ENCODE data around the gene LYPD3.
"Not testable (repeated sequence)": the region's sequence is repeated elsewhere in the genome, so short reads cannot be mapped to it uniquely, and the experiment has no call there.

Gene LYPD3

GRCh38 chr19:43460362-43461016 is 4.9 kb downstream of the LYPD3 start:
- DNase-seq = no peak

- peak; percentile 24 for DNase-seq
Observed at GRCh38 chr19:43457809-43458208, 7.6 kb downstream of the LYPD3 start.

- no peak for DNase-seq
Observed at GRCh38 chr19:43455321-43456113, 9.9 kb downstream of the LYPD3 start.

- DNase-seq = no peak
Observed at GRCh38 chr19:43454031-43454430, 11.4 kb downstream of the LYPD3 start.

GRCh38 chr19:43452582-43452981 is 12.8 kb downstream of the LYPD3 start:
- DNase-seq = no peak

GRCh38 chr19:43450545-43450997 is 14.8 kb downstream of the LYPD3 start:
- peak; percentile 49 for DNase-seq

GRCh38 chr19:43447655-43448054 is 17.8 kb downstream of the LYPD3 start:
- no peak for DNase-seq

- peak; percentile 37 for DNase-seq
Observed at GRCh38 chr19:43446746-43447489, 18.5 kb downstream of the LYPD3 start.

GRCh38 chr19:43445426-43445825 is 20.0 kb downstream of the LYPD3 start:
- DNase-seq = no peak

GRCh38 chr19:43444531-43445287 is 20.7 kb downstream of the LYPD3 start:
- no peak for DNase-seq

- DNase-seq = not testable (repeated sequence)
Observed at GRCh38 chr19:43444091-43444490, 21.3 kb downstream of the LYPD3 start.

GRCh38 chr19:43441716-43442115 is 23.7 kb downstream of the LYPD3 start:
- no peak for DNase-seq

- no peak for DNase-seq
Observed at GRCh38 chr19:43439709-43440063, 25.7 kb downstream of the LYPD3 start.

- DNase-seq = peak; percentile 43
Observed at GRCh38 chr19:43439032-43439708, 26.2 kb downstream of the LYPD3 start.

GRCh38 chr19:43438291-43439031 is 26.9 kb downstream of the LYPD3 start:
- DNase-seq = peak; percentile 46

- DNase-seq = no peak
Observed at GRCh38 chr19:43437712-43438111, 27.7 kb downstream of the LYPD3 start.

GRCh38 chr19:43437284-43437683 is 28.1 kb downstream of the LYPD3 start:
- not testable (repeated sequence) for DNase-seq

- DNase-seq = no peak
Observed at GRCh38 chr19:43435775-43436174, 29.6 kb downstream of the LYPD3 start.

- DNase-seq = no peak
Observed at GRCh38 chr19:43433689-43434088, 31.7 kb downstream of the LYPD3 start.

- no peak for DNase-seq
Observed at GRCh38 chr19:43433358-43433673, 32.1 kb downstream of the LYPD3 start.

- DNase-seq = no peak
Observed at GRCh38 chr19:43430976-43431375, 34.4 kb downstream of the LYPD3 start.
